Loucy (cell line): ENCODE data around the gene SLC12A5.

Source experiments
- H2AFZ ChIP-seq: fragments of 200-600 bp; sonication (generic); 2 replicates; pipeline ENCODE4 v1.6.0; 2016; ENCODE audit warnings: antibody characterized with exemption, mild to moderate bottlenecking, low read length, moderate library complexity
- H3F3A ChIP-seq: fragments of 200-600 bp; 2 replicates; pipeline ENCODE4 v1.6.0; 2016; ENCODE audit warnings: antibody characterized with exemption, low read depth, mild to moderate bottlenecking
- H3K27me3 ChIP-seq: fragments of 200-600 bp; sonication (generic); 2 replicates; pipeline ENCODE4 v1.6.1; 2014; ENCODE audit warnings: low read length, mild to moderate bottlenecking; ENCODE audit not compliant: insufficient read depth, poor library complexity, severe bottlenecking
- H3K36me3 ChIP-seq: fragments of 200-600 bp; sonication (generic); 2 replicates; pipeline ENCODE4 v1.6.1; 2016; ENCODE audit warnings: low read length; ENCODE audit not compliant: insufficient read depth
- H3K4me1 ChIP-seq: fragments of 200-600 bp; sonication (generic); 2 replicates; pipeline ENCODE4 v1.5.1; 2014; ENCODE audit warnings: low read length, mild to moderate bottlenecking; ENCODE audit not compliant: insufficient read depth, poor library complexity, severe bottlenecking
- H3K4me2 ChIP-seq: fragments of 200-600 bp; sonication (generic); 2 replicates; pipeline ENCODE4 v1.6.0; 2014; ENCODE audit warnings: antibody characterized with exemption, low read length, low read depth, mild to moderate bottlenecking; ENCODE audit not compliant: poor library complexity, severe bottlenecking
- H3K4me3 ChIP-seq: fragments of 200-600 bp; sonication (generic); 2 replicates; pipeline ENCODE4 v1.5.1; 2014; ENCODE audit warnings: low read length, mild to moderate bottlenecking, mixed read lengths; ENCODE audit not compliant: poor library complexity, severe bottlenecking
- H3K79me2 ChIP-seq: fragments of 200-600 bp; sonication (generic); 2 replicates; pipeline ENCODE4 v1.6.1; 2014; ENCODE audit warnings: low read length; ENCODE audit not compliant: insufficient read depth
- H3K9ac ChIP-seq: fragments of 200-600 bp; sonication (generic); 2 replicates; pipeline ENCODE4 v1.6.0; 2014; ENCODE audit warnings: mild to moderate bottlenecking, low read depth, low read length, moderate library complexity; ENCODE audit not compliant: poor library complexity, severe bottlenecking
- H3K9me2 ChIP-seq: fragments of 200-600 bp; sonication (generic); replicated peaks from 2 replicates; pipeline ENCODE4 v1.6.1; 2016; ENCODE audit warnings: low read depth, low read length, mixed read lengths
- H3K9me3 ChIP-seq: fragments of 200-600 bp; sonication (generic); 2 replicates; pipeline ENCODE4 v1.6.1; 2014; ENCODE audit warnings: mild to moderate bottlenecking, antibody characterized with exemption, low read length, low read depth; ENCODE audit not compliant: insufficient read depth
- H4K20me1 ChIP-seq: fragments of 200-600 bp; sonication (generic); 2 replicates; pipeline ENCODE4 v1.6.0; 2014; ENCODE audit warnings: antibody characterized with exemption, low read length, mild to moderate bottlenecking; ENCODE audit not compliant: insufficient read depth, poor library complexity, severe bottlenecking
- CTCF ChIP-seq: fragments of 200-600 bp; sonication (generic); conservative IDR thresholded peaks from 2 replicates; pipeline ENCODE4 v1.5.1; 2014; ENCODE audit warnings: mild to moderate bottlenecking, antibody characterized with exemption, low read length
- EZH2phosphoT487 ChIP-seq: fragments of 200-600 bp; IDR thresholded peaks from 2 replicates; pipeline ENCODE4 v1.6.1; 2018; ENCODE audit warnings: antibody characterized with exemption, mild to moderate bottlenecking, moderate library complexity, borderline replicate concordance

The SLC12A5 gene

GRCh38 chr20:46073024-46073423 lies 44.0 kb downstream of the SLC12A5 start:
- H4K20me1 ChIP-seq, result peaks cover 25% of the 10 kb centered on the region
- no peak overlapping the region for H3K4me3 ChIP-seq
- H3K79me2 ChIP-seq, result peaks cover 6% of the 10 kb centered on the region; the same call in 1 of the 2 replicates
- no peak overlapping the region for H2AFZ ChIP-seq
- no peak overlapping the region for H3K4me2 ChIP-seq
- no peaks in the 10 kb centered on the region for H3F3A ChIP-seq
- H3K27me3 ChIP-seq, result no peaks in the 10 kb centered on the region
- H3K4me1 ChIP-seq, result no peaks in the 10 kb centered on the region
- no peak overlapping the region for H3K9ac ChIP-seq
- no peaks in the 10 kb centered on the region for H3K9me3 ChIP-seq
- TF ChIP-seq CTCF (no peak), EZH2phosphoT487 (no peak)
- H3K36me3 ChIP-seq, result peaks cover 59% of the 10 kb centered on the region
- no peaks in the 10 kb centered on the region for H3K9me2 ChIP-seq

- Histone ChIP-seq H3K4me3 (no peak overlapping the region), H3K9me2 (no peaks in the 10 kb centered on the region), H3K79me2 (peaks cover 10% of the 10 kb centered on the region; the same call in 1 of the 2 replicates), H2AFZ (no peak overlapping the region), H3F3A (no peaks in the 10 kb centered on the region), H3K4me1 (no peaks in the 10 kb centered on the region), H3K9me3 (no peaks in the 10 kb centered on the region), H4K20me1 (peaks cover 29% of the 10 kb centered on the region), H3K27me3 (no peaks in the 10 kb centered on the region), H3K4me2 (no peak overlapping the region), H3K9ac (no peak overlapping the region), H3K36me3 (peaks cover 59% of the 10 kb centered on the region)
- no peak for TF ChIP-seq EZH2phosphoT487
- TF ChIP-seq CTCF, result no peak
These were observed 44.4 kb downstream of the SLC12A5 start for GRCh38 chr20:46073443-46073842.

GRCh38 chr20:46074006-46074405 lies 45.0 kb downstream of the SLC12A5 start:
- Histone ChIP-seq H3K27me3 (no peaks in the 10 kb centered on the region), H3K4me2 (no peak overlapping the region), H3K4me3 (no peak overlapping the region), H3K9me3 (no peaks in the 10 kb centered on the region), H3K4me1 (no peaks in the 10 kb centered on the region), H3F3A (no peaks in the 10 kb centered on the region), H4K20me1 (peaks cover 33% of the 10 kb centered on the region), H3K79me2 (peaks cover 16% of the 10 kb centered on the region; the same call in 1 of the 2 replicates), H3K9me2 (no peaks in the 10 kb centered on the region), H3K36me3 (peaks cover 60% of the 10 kb centered on the region; the same call in 1 of the 2 replicates), H3K9ac (no peak overlapping the region), H2AFZ (no peak overlapping the region)
- TF ChIP-seq CTCF, result no peak
- no peak for TF ChIP-seq EZH2phosphoT487
